ENCODE data around the gene PLEKHG7. TPM values are rescaled to one million over a fixed set of nuclear protein-coding genes. Genes with fewer than 3 reads are reported as not detected.

Gene PLEKHG7
- total RNA-seq, 4 donors from 2014 or later: 2.5 to 8.6 (median 4.3) TPM

- Histone ChIP-seq H3K36me3 (peaks cover 0 to 31% (median 14%) of the 10 kb centered on the region in 4 donors), H3K9me3 (no peaks in the 10 kb centered on the region)
- in situ Hi-C loops (cut with MboI; ENCODE audit: low pct_ligation_motif_present in 1 of 4, low pct_unique_long_range_greater_than_20kb in 1 of 4, low sequenced_read_pairs in 3 of 4): loop anchor here in 2 of 4 donors (25.0 kb wide), 1 partner anchor 637 kb away; no protein-coding TSS in a partner anchor
These were observed 72.6 kb downstream of the PLEKHG7 start for GRCh38 chr12:92775416-92775815.

GRCh38 chr12:92778525-92778924 lies 75.7 kb downstream of the PLEKHG7 start:
- intact Hi-C loops (cut with DNase I; ENCODE audit: low total_unique reads) (no loop called here), in situ Hi-C loops (cut with MboI; ENCODE audit: low pct_ligation_motif_present in 1 of 4, low pct_unique_long_range_greater_than_20kb in 1 of 4, low sequenced_read_pairs in 3 of 4) (loop anchor here in 2 of 4 donors (25.0 kb wide), 1 partner anchor 634 kb away; no protein-coding TSS in a partner anchor)
- TF ChIP-seq POLR2AphosphoS5 (IDR thresholded peaks at IDR 0.05) (no peak), CTCF (IDR thresholded peaks at IDR 0.05) (no peak), POLR2A (IDR thresholded peaks at IDR 0.05) (no peak), EP300 (IDR thresholded peaks at IDR 0.05; ENCODE audit: low read depth) (no peak)
- H3K27me3 ChIP-seq: no peaks in the 10 kb centered on the region
- DNase-seq: no peak
- H3K9me3 ChIP-seq: no peaks in the 10 kb centered on the region
- peaks cover 0 to 36% (median 15%) of the 10 kb centered on the region in 4 donors for H3K36me3 ChIP-seq
- H3K4me3 ChIP-seq: no peak overlapping the region
- no peaks in the 10 kb centered on the region for H3K4me1 ChIP-seq
- no peak overlapping the region for H3K27ac ChIP-seq
- 84 to 96% methylated on average over 3 of the region's 3 CpGs for WGBS, 2 donors (ENCODE audit: low coverage in 1 of 2)

More at GRCh38 chr12:92775416-92775815, 72.6 kb downstream of the PLEKHG7 start:
- no peak overlapping the region for H3K27ac ChIP-seq
- no peak overlapping the region for H3K4me3 ChIP-seq
- intact Hi-C loops (cut with DNase I; ENCODE audit: low total_unique reads): no loop called here
- no peak for TF ChIP-seq POLR2AphosphoS5 (IDR thresholded peaks at IDR 0.05)
- TF ChIP-seq POLR2A (IDR thresholded peaks at IDR 0.05): no peak
- TF ChIP-seq CTCF (IDR thresholded peaks at IDR 0.05): no peak
- no peak for TF ChIP-seq EP300 (IDR thresholded peaks at IDR 0.05; ENCODE audit: low read depth)
- H3K4me1 ChIP-seq: no peaks in the 10 kb centered on the region
- no peaks in the 10 kb centered on the region for H3K27me3 ChIP-seq
- DNase-seq: no peak

GRCh38 chr12:92779902-92780301 lies 77.1 kb downstream of the PLEKHG7 start:
- in situ Hi-C loops (cut with MboI; ENCODE audit: low pct_ligation_motif_present in 1 of 4, low pct_unique_long_range_greater_than_20kb in 1 of 4, low sequenced_read_pairs in 3 of 4): loop anchor here in 2 of 4 donors (25.0 kb wide), 1 partner anchor 632 kb away; no protein-coding TSS in a partner anchor
- TF ChIP-seq CTCF (IDR thresholded peaks at IDR 0.05): no peak
- no peak for TF ChIP-seq POLR2A (IDR thresholded peaks at IDR 0.05)
- no peak for TF ChIP-seq EP300 (IDR thresholded peaks at IDR 0.05; ENCODE audit: low read depth)
- TF ChIP-seq POLR2AphosphoS5 (IDR thresholded peaks at IDR 0.05): no peak
- no peaks in the 10 kb centered on the region for H3K27me3 ChIP-seq
- 67 to 80% methylated on average over 1 of the region's 1 CpG for WGBS, 2 donors (ENCODE audit: low coverage in 1 of 2)
- peaks cover 0 to 36% (median 15%) of the 10 kb centered on the region in 4 donors for H3K36me3 ChIP-seq
- DNase-seq: no peak
- peaks cover 0 to 4% (median 0%) of the 10 kb centered on the region in 4 donors for H3K4me1 ChIP-seq
- H3K4me3 ChIP-seq: no peak overlapping the region
- H3K27ac ChIP-seq: no peak overlapping the region
- no peaks in the 10 kb centered on the region for H3K9me3 ChIP-seq
- intact Hi-C loops (cut with DNase I; ENCODE audit: low total_unique reads): no loop called here

GRCh38 chr12:92784356-92784755 lies 81.6 kb downstream of the PLEKHG7 start:
- peaks cover 0 to 4% (median 0%) of the 10 kb centered on the region in 4 donors for H3K4me1 ChIP-seq
- intact Hi-C loops (cut with DNase I; ENCODE audit: low total_unique reads): no loop called here
- no peak for DNase-seq
- in situ Hi-C loops (cut with MboI; ENCODE audit: low pct_ligation_motif_present in 1 of 4, low pct_unique_long_range_greater_than_20kb in 1 of 4, low sequenced_read_pairs in 3 of 4): loop anchor here in 2 of 4 donors (25.0 kb wide), 1 partner anchor 628 kb away; no protein-coding TSS in a partner anchor
- peaks cover 0 to 8% (median 2%) of the 10 kb centered on the region in 4 donors for H3K36me3 ChIP-seq
- H3K27me3 ChIP-seq: no peaks in the 10 kb centered on the region
- no peak overlapping the region for H3K4me3 ChIP-seq
- H3K9me3 ChIP-seq: no peaks in the 10 kb centered on the region
- WGBS, 2 donors (ENCODE audit: low coverage in 1 of 2): 44 to 48% methylated on average over 1 of the region's 1 CpG
- H3K27ac ChIP-seq: no peak overlapping the region
- TF ChIP-seq POLR2A (IDR thresholded peaks at IDR 0.05): no peak
- no peak for TF ChIP-seq EP300 (IDR thresholded peaks at IDR 0.05; ENCODE audit: low read depth)
- no peak for TF ChIP-seq POLR2AphosphoS5 (IDR thresholded peaks at IDR 0.05)
- no peak for TF ChIP-seq CTCF (IDR thresholded peaks at IDR 0.05)

Measured in transverse colon (tissue), 4 donors.